ENCODE measurements around the gene ACTL8. TPM values are rescaled to one million over a fixed set of nuclear protein-coding genes. Genes with fewer than 3 reads are reported as not detected.

ACTL8 gene
- polyA plus RNA-seq, 1 donor (not counting 4 experiments of a cell fraction or from before 2014, with no cell fraction given): not detected

DNA sequence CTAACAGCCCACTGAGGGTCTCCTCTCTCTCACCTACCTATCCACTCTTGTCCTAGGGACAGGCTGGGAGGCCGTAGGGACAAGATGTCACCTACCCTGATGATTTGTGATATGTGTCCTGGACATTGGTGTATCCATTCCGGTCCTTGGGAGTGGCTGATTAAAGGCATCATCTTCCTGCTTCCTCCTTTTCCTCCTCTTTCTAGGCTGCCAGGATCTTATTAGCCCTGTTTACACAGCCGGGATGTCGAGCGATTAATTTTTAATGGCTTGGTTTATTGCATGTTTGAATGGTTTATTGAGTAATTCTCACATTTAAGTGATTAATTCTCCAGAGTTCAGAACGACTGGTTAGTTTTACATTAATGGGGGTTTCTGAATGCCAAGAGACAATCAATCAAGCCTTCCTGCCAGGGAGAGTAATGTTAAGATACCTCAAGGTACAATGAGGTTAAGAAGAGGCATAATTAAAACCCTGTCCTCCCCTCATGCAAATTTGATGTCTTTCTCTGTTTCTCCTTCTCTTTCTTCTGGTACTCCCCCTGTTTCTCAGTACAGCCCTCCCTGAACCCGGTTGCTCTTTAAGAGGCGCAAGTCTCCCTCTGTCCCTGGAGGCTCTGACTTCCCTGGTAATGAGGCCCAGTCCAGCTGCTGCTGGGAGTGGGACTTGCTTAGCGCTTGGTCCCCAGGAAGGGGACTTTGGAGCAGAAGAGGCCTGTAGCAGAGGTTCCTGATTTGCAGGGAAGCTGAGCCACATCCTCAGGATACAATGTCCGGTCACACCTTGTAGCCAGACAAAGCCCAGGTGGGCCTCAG, 50.9 kb downstream of the ACTL8 start:
- no peak overlapping the region for H2AFZ ChIP-seq (ENCODE audit: control insufficient read depth, low read length)
- no peaks in the 10 kb centered on the region for H3K9me3 ChIP-seq (ENCODE audit: control insufficient read depth, low read depth, low read length)
- no peak overlapping the region for H3K9ac ChIP-seq (ENCODE audit: control insufficient read depth, extremely low read depth, insufficient read depth, low read length)
- dilution Hi-C loops (cut with MboI; ENCODE audit: extremely low pct_ligation_motif_present, low sequenced_read_pairs): no loop called here
- TF ChIP-seq EZH2 (IDR thresholded peaks at IDR 0.05; ENCODE audit: low read length) (no peak), CTCF (optimal IDR thresholded peaks at IDR 0.05 in 1 of 3, IDR thresholded peaks at IDR 0.05 in 1 of 3, conservative IDR thresholded peaks at IDR 0.05 in 1 of 3; ENCODE audit: extremely low read depth in 1 of 3, insufficient read depth in 2 of 3, low read length in 3 of 3) (no peak)
- H3K27me3 ChIP-seq (ENCODE audit: control insufficient read depth, extremely low read depth, insufficient read depth, low read length): no peaks in the 10 kb centered on the region
- no peaks in the 10 kb centered on the region for H3K9me1 ChIP-seq (ENCODE audit: control insufficient read depth, extremely low read depth, insufficient read depth, low read length)
- H3K4me2 ChIP-seq (ENCODE audit: control insufficient read depth, extremely low read depth, insufficient read depth, low read depth, low read length): no peak overlapping the region
- H3K4me3 ChIP-seq (ENCODE audit: control insufficient read depth in 2 of 3, extremely low read depth in 1 of 3, insufficient read depth in 2 of 3, low read depth in 1 of 3, low read length in 3 of 3): no peak overlapping the region
- no peak for FAIRE-seq
- no peak for DNase-seq (ENCODE audit: low read depth, low spot score)
- H3K27ac ChIP-seq (ENCODE audit: control insufficient read depth, insufficient read depth, low read length): no peak overlapping the region
- H3K36me3 ChIP-seq (ENCODE audit: control insufficient read depth in 2 of 2, extremely low read depth in 1 of 2, insufficient read depth in 2 of 2, low read length in 2 of 2): no peaks in the 10 kb centered on the region
- no peaks in the 10 kb centered on the region for H3K79me2 ChIP-seq (ENCODE audit: control insufficient read depth, insufficient read depth, low read length)
- H4K20me1 ChIP-seq (ENCODE audit: control insufficient read depth, extremely low read depth, insufficient read depth, low read length): no peaks in the 10 kb centered on the region
- H3K4me1 ChIP-seq (ENCODE audit: control insufficient read depth, extremely low read depth, insufficient read depth, low read length): no peaks in the 10 kb centered on the region

GRCh38 chr1:17808816-17809215, 53.7 kb downstream of the ACTL8 start:
- no peak overlapping the region for H3K9ac ChIP-seq (ENCODE audit: control insufficient read depth, extremely low read depth, insufficient read depth, low read length)
- no peaks in the 10 kb centered on the region for H3K9me1 ChIP-seq (ENCODE audit: control insufficient read depth, extremely low read depth, insufficient read depth, low read length)
- H3K4me3 ChIP-seq (ENCODE audit: control insufficient read depth in 2 of 3, extremely low read depth in 1 of 3, insufficient read depth in 2 of 3, low read depth in 1 of 3, low read length in 3 of 3): no peak overlapping the region
- no peaks in the 10 kb centered on the region for H3K36me3 ChIP-seq (ENCODE audit: control insufficient read depth in 2 of 2, extremely low read depth in 1 of 2, insufficient read depth in 2 of 2, low read length in 2 of 2)
- DNase-seq (ENCODE audit: low read depth, low spot score) (no peak), FAIRE-seq (no peak)
- no peaks in the 10 kb centered on the region for H3K79me2 ChIP-seq (ENCODE audit: control insufficient read depth, insufficient read depth, low read length)
- H3K27me3 ChIP-seq (ENCODE audit: control insufficient read depth, extremely low read depth, insufficient read depth, low read length): no peaks in the 10 kb centered on the region
- H2AFZ ChIP-seq (ENCODE audit: control insufficient read depth, low read length): no peak overlapping the region
- H3K4me2 ChIP-seq (ENCODE audit: control insufficient read depth, extremely low read depth, insufficient read depth, low read depth, low read length): no peak overlapping the region
- H3K27ac ChIP-seq (ENCODE audit: control insufficient read depth, insufficient read depth, low read length): no peak overlapping the region
- H3K9me3 ChIP-seq (ENCODE audit: control insufficient read depth, low read depth, low read length): no peaks in the 10 kb centered on the region
- TF ChIP-seq CTCF (optimal IDR thresholded peaks at IDR 0.05 in 1 of 3, IDR thresholded peaks at IDR 0.05 in 1 of 3, conservative IDR thresholded peaks at IDR 0.05 in 1 of 3; ENCODE audit: extremely low read depth in 1 of 3, insufficient read depth in 2 of 3, low read length in 3 of 3): no peak
- TF ChIP-seq EZH2 (IDR thresholded peaks at IDR 0.05; ENCODE audit: low read length): no peak
- H4K20me1 ChIP-seq (ENCODE audit: control insufficient read depth, extremely low read depth, insufficient read depth, low read length): no peaks in the 10 kb centered on the region
- H3K4me1 ChIP-seq (ENCODE audit: control insufficient read depth, extremely low read depth, insufficient read depth, low read length): no peaks in the 10 kb centered on the region
- dilution Hi-C loops (cut with MboI; ENCODE audit: extremely low pct_ligation_motif_present, low sequenced_read_pairs): no loop called here

Data from keratinocyte (primary cell).